B cell (primary cell): ENCODE results near the gene TPRN. TPM values are rescaled to one million over a fixed set of nuclear protein-coding genes. Genes with fewer than 3 reads are reported as not detected.

Experiments
- ATAC-seq: fragments of 200-7000 bp; cut with Tn5 transposase; one replicate; pipeline ENCODE4 v1.10.0; 2021; ENCODE audit warnings: low read depth, mild to moderate bottlenecking, moderate number of reproducible peaks, moderate library complexity
- CTCF ChIA-PET: fragments of 350-600 bp; sonication (Branson Sonifier 250); formaldehyde crosslinking; loops from one replicate; lab custom pipeline; 2021; ENCODE audit warnings: antibody characterized with exemption, inconsistent platforms; lab: Charles Lee
- POLR2A ChIA-PET: fragments of 350-600 bp; sonication (Branson Sonifier 250); formaldehyde crosslinking; loops from one replicate; lab custom pipeline; 2021; ENCODE audit warnings: antibody characterized with exemption; lab: Charles Lee
- DNase-seq: peaks from one replicate; pipeline ENCODE4 v3.0.0; 2013
- H2AFZ ChIP-seq: 2 replicates; pipeline ENCODE4 v1.6.1; 2012; ENCODE audit warnings: mild to moderate bottlenecking, low read depth, low read length; ENCODE audit not compliant: insufficient read depth, poor library complexity, severe bottlenecking
- H3K27ac ChIP-seq, 2 donors: 1 replicate in 1 of 2; 2 replicates in 1 of 2; pipeline ENCODE4 v1.5.1; 2012 to 2013; ENCODE audit warnings: low read length in 2 of 2, mild to moderate bottlenecking in 2 of 2, moderate library complexity in 1 of 2
- H3K27me3 ChIP-seq, 4 experiments: fragments of 200-600 bp in 1 of 4; sonication (generic) in 1 of 4; replicated peaks in 1 of 4; 1 replicate in 2 of 4; 2 replicates in 2 of 4; pipeline versions ENCODE4 v1.6.1 to v1.7.0; 2013 to 2016; ENCODE audit warnings: low read length in 3 of 4, mild to moderate bottlenecking in 2 of 4, mixed read lengths in 1 of 4, moderate library complexity in 1 of 4; ENCODE audit not compliant: insufficient read depth in 4 of 4, control insufficient read depth in 3 of 4; ENCODE audit errors: control extremely low read depth in 1 of 4
- H3K36me3 ChIP-seq, 2 experiments: replicated peaks in 1 of 2; 1 replicate in 1 of 2; 2 replicates in 1 of 2; pipeline versions ENCODE4 v1.6.1 to v1.7.1; 2013; ENCODE audit warnings: low read length in 1 of 2; ENCODE audit not compliant: insufficient read depth in 2 of 2, control insufficient read depth in 1 of 2; ENCODE audit errors: control extremely low read depth in 1 of 2, extremely low read depth in 1 of 2
- H3K4me1 ChIP-seq, 2 donors: fragments of 200-600 bp in 1 of 2; sonication (generic) in 1 of 2; 1 replicate in 1 of 2; 2 replicates in 1 of 2; pipeline versions ENCODE4 v1.5.1 to v1.6.1; 2013 to 2017; ENCODE audit warnings: low read length in 2 of 2; ENCODE audit not compliant: control insufficient read depth in 2 of 2, insufficient read depth in 2 of 2
- H3K4me2 ChIP-seq: replicated peaks from 2 replicates; pipeline ENCODE3; 2012; ENCODE audit warnings: mild to moderate bottlenecking, low read depth, low read length; ENCODE audit not compliant: poor library complexity, severe bottlenecking
- H3K4me3 ChIP-seq, 5 experiments: fragments of 200-600 bp in 1 of 5; sonication (generic) in 1 of 5; 1 replicate in 3 of 5; 2 replicates in 2 of 5; pipeline versions ENCODE4 v1.5.1 to v1.7.0; 2011 to 2016; ENCODE audit warnings: low read length in 4 of 5, mild to moderate bottlenecking in 4 of 5, low read depth in 2 of 5, control low read depth in 1 of 5, moderate library complexity in 1 of 5; ENCODE audit not compliant: insufficient read depth in 1 of 5; ENCODE audit errors: control extremely low read depth in 1 of 5, extremely low read depth in 1 of 5
- H3K79me2 ChIP-seq: fragments of 200-600 bp; sonication (generic); one replicate; pipeline ENCODE4 v1.6.0; 2016; ENCODE audit warnings: low read length; ENCODE audit not compliant: control insufficient read depth, insufficient read depth
- H3K9ac ChIP-seq: fragments of 200-600 bp; sonication (generic); 2 replicates; pipeline ENCODE4 v1.6.1; 2017; ENCODE audit warnings: mild to moderate bottlenecking, low read length, moderate library complexity
- H3K9me3 ChIP-seq, 3 donors: one replicate each; pipeline versions ENCODE4 v1.6.1 to v1.7.1; 2013; ENCODE audit warnings: low read length in 2 of 3; ENCODE audit not compliant: control insufficient read depth in 2 of 3, insufficient read depth in 1 of 3; ENCODE audit errors: control extremely low read depth in 1 of 3
- H4K20me1 ChIP-seq: 2 replicates; pipeline ENCODE4 v1.6.0; 2012; ENCODE audit warnings: mild to moderate bottlenecking, low read length; ENCODE audit not compliant: insufficient read depth, control insufficient read depth, poor library complexity, severe bottlenecking
- H3K27ac Mint-ChIP-seq: one replicate; pipeline ENCODE4 v1.8.0; 2021; ENCODE audit warnings: mixed read lengths
- H3K27me3 Mint-ChIP-seq: one replicate; pipeline ENCODE4 v1.8.0; 2021; ENCODE audit warnings: mixed read lengths
- H3K4me1 Mint-ChIP-seq: one replicate; pipeline ENCODE4 v1.8.0; 2021; ENCODE audit warnings: mixed read lengths
- H3K4me3 Mint-ChIP-seq: one replicate; pipeline ENCODE4 v1.8.0; 2021; ENCODE audit warnings: mixed read lengths
- H3K9me3 Mint-ChIP-seq: one replicate; pipeline ENCODE4 v1.8.0; 2022; ENCODE audit warnings: mixed read lengths; ENCODE audit not compliant: insufficient read depth
- EZH2 ChIP-seq: IDR thresholded peaks from 2 replicates; pipeline ENCODE4 v1.6.1; 2012; ENCODE audit warnings: borderline replicate concordance, low read depth, mild to moderate bottlenecking, moderate library complexity, low read length; ENCODE audit not compliant: insufficient read depth, poor library complexity, severe bottlenecking
- WGBS: methylation state at CpG from one replicate; pipeline ENCODE4 v1.1.5; 2013; ENCODE audit warnings: missing lambda C conversion rate; ENCODE audit not compliant: insufficient coverage; 5-methylcytosine and 5-hydroxymethylcytosine counted together
- intact Hi-C: fragments of 100-400 bp; cut with micrococcal nuclease; formaldehyde crosslinking; loops from one replicate; pipeline ENCODE4 v1.10.0; 2022
- polyA plus RNA-seq: library from polyadenylated mRNA; depleted of rRNA; stranded (reverse); fragments of >200 nt; gene quantifications from 2 replicates; pipeline ENCODE4 v1.2.3, GENCODE V29; 2012
- total RNA-seq, 2 donors: library from RNA; stranded (reverse); fragments of 120-200 nt in 1 of 2; gene quantifications; 1 replicate in 1 of 2; 2 replicates in 1 of 2; pipeline versions ENCODE4 v1.2.3 to v1.2.4, GENCODE V29; 2013 to 2022
- TF ChIP-seq, protein P1 (sequence below): fragments of 200-600 bp; IDR thresholded peaks from one replicate; pipeline ENCODE4 v1.8.0; 2022; ENCODE audit warnings: antibody characterized with exemption, mild to moderate bottlenecking

Gene TPRN
- total and polyA plus RNA-seq, 2 donors (not counting 1 experiment from before 2014, with no cell fraction given), result 5.7 to 16.3 TPM

- H3K9me3 ChIP-seq, result no peaks in the 10 kb centered on the region
- H3K4me1 Mint-ChIP-seq, result peaks cover 46% of the 10 kb centered on the region
- under 1% methylated on average over 98 of the region's 98 CpGs for WGBS
These were observed 4.9 kb upstream of the TPRN start, which contains the start of the genes NDOR1 and TMEM203 for GRCh38 chr9:137205126-137206069. Gene NDOR1 (plus strand): TSS chr9:137205700. CDS start chr9:137205778, 78 bp downstream. Gene TMEM203 (minus strand): TSS chr9:137205648. CDS start chr9:137205414, 234 bp downstream.

More at GRCh38 chr9:137205126-137206069, 4.9 kb upstream of the TPRN start, which contains the start of the genes NDOR1 and TMEM203:
- CTCF ChIA-PET, result interaction anchor here (1.2 to 1.6 kb wide), 2 partner anchors 18 to 22 kb away, joined by 3 to 4 read pairs; partner anchors contain the start of gene RNF224
- H3K27me3 Mint-ChIP-seq, result no peaks in the 10 kb centered on the region
- peaks cover 43% of the 10 kb centered on the region for H4K20me1 ChIP-seq
- peak within 1 kb of the TSS; percentile 66 to 96 (median 86) for H3K4me3 ChIP-seq
- peak within 1 kb of the TSS; percentile 85 for H3K4me2 ChIP-seq
- intact Hi-C loops, result loop anchor here (1.0 to 10.0 kb wide), 4 partner anchors 17 to 321 kb away; partner anchors contain the start of genes ANAPC2, SSNA1 and TRAF2
- no peaks in the 10 kb centered on the region for H3K27me3 ChIP-seq
- no peaks in the 10 kb centered on the region for H3K9me3 Mint-ChIP-seq
- peak within 1 kb of the TSS; percentile 88 for H2AFZ ChIP-seq
- H3K27ac ChIP-seq, result peak within 1 kb of the TSS; percentile 73 to 89
- POLR2A ChIA-PET, result interaction anchor here (1.1 to 2.1 kb wide), 4 partner anchors 16 to 76 kb away, joined by 3 to 10 read pairs (median 4); partner anchors contain the start of genes ANAPC2, RNF208 and SSNA1
- H3K9ac ChIP-seq, result peak within 1 kb of the TSS; percentile 84
- peaks cover 0 to 5% of the 10 kb centered on the region in 2 experiments for H3K36me3 ChIP-seq
- DNase-seq (peak; percentile 94), ATAC-seq (peak; percentile 35)
- H3K4me1 ChIP-seq, result peaks cover 37 to 50% of the 10 kb centered on the region in 2 donors
- H3K79me2 ChIP-seq, result peaks cover 61% of the 10 kb centered on the region
- peak within 1 kb of the TSS; percentile 93 for H3K4me3 Mint-ChIP-seq
- TF ChIP-seq EZH2, result no peak
- TF ChIP-seq, protein P1, sequence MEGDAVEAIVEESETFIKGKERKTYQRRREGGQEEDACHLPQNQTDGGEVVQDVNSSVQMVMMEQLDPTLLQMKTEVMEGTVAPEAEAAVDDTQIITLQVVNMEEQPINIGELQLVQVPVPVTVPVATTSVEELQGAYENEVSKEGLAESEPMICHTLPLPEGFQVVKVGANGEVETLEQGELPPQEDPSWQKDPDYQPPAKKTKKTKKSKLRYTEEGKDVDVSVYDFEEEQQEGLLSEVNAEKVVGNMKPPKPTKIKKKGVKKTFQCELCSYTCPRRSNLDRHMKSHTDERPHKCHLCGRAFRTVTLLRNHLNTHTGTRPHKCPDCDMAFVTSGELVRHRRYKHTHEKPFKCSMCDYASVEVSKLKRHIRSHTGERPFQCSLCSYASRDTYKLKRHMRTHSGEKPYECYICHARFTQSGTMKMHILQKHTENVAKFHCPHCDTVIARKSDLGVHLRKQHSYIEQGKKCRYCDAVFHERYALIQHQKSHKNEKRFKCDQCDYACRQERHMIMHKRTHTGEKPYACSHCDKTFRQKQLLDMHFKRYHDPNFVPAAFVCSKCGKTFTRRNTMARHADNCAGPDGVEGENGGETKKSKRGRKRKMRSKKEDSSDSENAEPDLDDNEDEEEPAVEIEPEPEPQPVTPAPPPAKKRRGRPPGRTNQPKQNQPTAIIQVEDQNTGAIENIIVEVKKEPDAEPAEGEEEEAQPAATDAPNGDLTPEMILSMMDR, result no peak
- H3K27ac Mint-ChIP-seq, result peak within 1 kb of the TSS; percentile 90
